ENCODE data around the gene SRPK1.
A peak's percentile ranks its signal among the peaks of the same experiment; 100 is the strongest.
"Not testable (repeated sequence)": the region's sequence is repeated elsewhere in the genome, so short reads cannot be mapped to it uniquely, and the experiment has no call there.

SRPK1 gene

GRCh38 chr6:35920793-35921732 lies at the start of gene SRPK1:
SRPK1 (minus strand) TSS chr6:35921098; CDS start chr6:35921056, 42 bp downstream.
- peak; percentile 92 for DNase-seq

- DNase-seq, result no peak
These were observed 49.3 kb upstream of the SRPK1 start for GRCh38 chr6:35970181-35970580.

GRCh38 chr6:35969646-35970045 lies 48.7 kb upstream of the SRPK1 start:
- no peak for DNase-seq

GRCh38 chr6:35968821-35969220 lies 47.9 kb upstream of the SRPK1 start:
- no peak for DNase-seq

GRCh38 chr6:35967076-35967774 lies 46.3 kb upstream of the SRPK1 start:
- DNase-seq, result no peak

GRCh38 chr6:35962779-35963560 lies 42.1 kb upstream of the SRPK1 start:
- DNase-seq, result no peak

GRCh38 chr6:35960187-35960586 lies 39.3 kb upstream of the SRPK1 start:
- DNase-seq, result no peak

- DNase-seq, result peak; percentile 19
These were observed 35.1 kb upstream of the SRPK1 start for GRCh38 chr6:35955970-35956369.

- no peak for DNase-seq
These were observed 34.6 kb upstream of the SRPK1 start for GRCh38 chr6:35955521-35955920.

GRCh38 chr6:35955071-35955470 lies 34.2 kb upstream of the SRPK1 start:
- no peak for DNase-seq

GRCh38 chr6:35954333-35954732 lies 33.4 kb upstream of the SRPK1 start:
- DNase-seq, result no peak

- DNase-seq, result no peak
These were observed 27.8 kb upstream of the SRPK1 start for GRCh38 chr6:35948725-35949124.

GRCh38 chr6:35945650-35946025 lies 24.7 kb upstream of the SRPK1 start:
- DNase-seq, result no peak

GRCh38 chr6:35943390-35943789 lies 22.5 kb upstream of the SRPK1 start:
- no peak for DNase-seq

GRCh38 chr6:35942355-35942754 lies 21.5 kb upstream of the SRPK1 start:
- DNase-seq, result no peak

GRCh38 chr6:35941170-35941569 lies 20.3 kb upstream of the SRPK1 start:
- not testable (repeated sequence) for DNase-seq

- not testable (repeated sequence) for DNase-seq
These were observed 19.1 kb upstream of the SRPK1 start for GRCh38 chr6:35940014-35940413.

GRCh38 chr6:35939259-35939658 lies 18.4 kb upstream of the SRPK1 start:
- not testable (repeated sequence) for DNase-seq

- DNase-seq, result no peak
These were observed 15.9 kb upstream of the SRPK1 start for GRCh38 chr6:35936681-35937359.

GRCh38 chr6:35935469-35935868 lies 14.6 kb upstream of the SRPK1 start:
- DNase-seq, result no peak

- no peak for DNase-seq
These were observed 12.9 kb upstream of the SRPK1 start for GRCh38 chr6:35933844-35934243.

GRCh38 chr6:35931873-35932272 lies 11.0 kb upstream of the SRPK1 start:
- peak; percentile 12 for DNase-seq

GRCh38 chr6:35931120-35931561 lies 10.2 kb upstream of the SRPK1 start:
- DNase-seq, result no peak
